HepG2 (cell line): Measurements from ENCODE around the gene ADORA2B. TPM values are rescaled to one million over a fixed set of nuclear protein-coding genes. Genes with fewer than 3 reads are reported as not detected.
A peak's percentile ranks its signal among the peaks of the same experiment; 100 is the strongest.

Source experiments
- ATAC-seq: fragments of 200-7000 bp; cut with Tn5 transposase; 3 replicates; pipeline ENCODE4 v1.9.1; 2020; ENCODE audit warnings: mild to moderate bottlenecking, moderate library complexity
- BruUV-seq: library from RNA; stranded (reverse); fragments of 400-500 nt; replicated peaks from 2 replicates; lab custom pipeline; 2021; lab: Mats Ljungman, UMichigan
- CTCF ChIA-PET: fragments of 300-600 bp; formaldehyde crosslinking; extraction: SDS; loops from one replicate; lab custom pipeline; 2021; ENCODE audit warnings: low total read pairs, inconsistent platforms, low intra/inter-chr PET ratio; lab: Yijun Ruan, JAX
- POLR2A ChIA-PET: fragments of 350-600 bp; sonication (Branson Sonifier 250); formaldehyde crosslinking; loops from one replicate; lab custom pipeline; 2020; ENCODE audit warnings: antibody characterized with exemption, inconsistent platforms; lab: Yijun Ruan, JAX
- DNase-seq: peaks from one replicate; pipeline ENCODE4 v3.0.0-alpha.2; 2015; ENCODE audit warnings: low spot score
- FAIRE-seq: peaks from 3 replicates; lab custom pipeline; 2011; peaks lifted over from hg19 to GRCh38; lab: Jason Lieb, UNC
- H2AFZ ChIP-seq: one replicate; pipeline ENCODE4 v1.6.1; 2011; ENCODE audit warnings: low read length, inconsistent platforms
- H3K27ac ChIP-seq: fragments of 300-600 bp; 3 replicates; pipeline ENCODE4 v1.8.0; 2011; ENCODE audit warnings: mixed run types, mild to moderate bottlenecking, mixed read lengths, low read length, inconsistent platforms; ENCODE audit not compliant: insufficient read depth; ENCODE audit errors: extremely low read length
- H3K27me3 ChIP-seq, 2 experiments: fragments of 200-600 bp in 1 of 2; 2 replicates in 1 of 2; 3 replicates in 1 of 2; pipeline versions ENCODE4 v1.6.0 to v1.8.0; 2011; ENCODE audit warnings: low read length in 2 of 2, mild to moderate bottlenecking in 2 of 2, moderate library complexity in 2 of 2, inconsistent platforms in 1 of 2; ENCODE audit not compliant: insufficient read depth in 2 of 2, control insufficient read depth in 1 of 2
- H3K36me3 ChIP-seq, 2 experiments: fragments of 200-600 bp in 1 of 2; replicated peaks in 1 of 2; 2 replicates in 1 of 2; 3 replicates in 1 of 2; pipeline versions ENCODE4 v1.5.1 to v1.8.0; 2011; ENCODE audit warnings: low read length in 2 of 2, inconsistent platforms in 1 of 2; ENCODE audit not compliant: insufficient read depth in 2 of 2, control insufficient read depth in 1 of 2
- H3K4me1 ChIP-seq: 2 replicates; pipeline ENCODE4 v1.5.1; 2012; ENCODE audit warnings: low read length, inconsistent platforms; ENCODE audit not compliant: insufficient read depth
- H3K4me2 ChIP-seq: 2 replicates; pipeline ENCODE4 v1.6.0; 2011; ENCODE audit warnings: low read depth, low read length, inconsistent platforms
- H3K4me3 ChIP-seq, 3 experiments: fragments of 200-600 bp in 1 of 3; sonication (generic), shearing (Covaris generic) in 1 of 3; replicated peaks in 1 of 3; 2 replicates each; pipeline ENCODE4 v1.5.1; 2011 to 2016; ENCODE audit warnings: low read length in 3 of 3, inconsistent platforms in 2 of 3, low read depth in 2 of 3, mild to moderate bottlenecking in 2 of 3, control low read depth in 1 of 3, mixed read lengths in 1 of 3; ENCODE audit not compliant: insufficient read depth in 1 of 3
- H3K79me2 ChIP-seq: one replicate; pipeline ENCODE4 v1.6.1; 2011; ENCODE audit warnings: low read length, inconsistent platforms; ENCODE audit not compliant: insufficient read depth
- H3K9ac ChIP-seq: 2 replicates; pipeline ENCODE4 v1.6.0; 2011; ENCODE audit warnings: mild to moderate bottlenecking, low read depth, low read length, inconsistent platforms; ENCODE audit not compliant: insufficient read depth
- H3K9me3 ChIP-seq: 2 replicates; pipeline ENCODE4 v1.5.1; 2012; ENCODE audit warnings: mild to moderate bottlenecking, low read length
- H4K20me1 ChIP-seq: 2 replicates; pipeline ENCODE4 v1.6.0; 2011; ENCODE audit warnings: inconsistent platforms, mild to moderate bottlenecking, low read length, moderate library complexity; ENCODE audit not compliant: insufficient read depth
- BRCA1 ChIP-seq: sonication (generic); formaldehyde crosslinking; IDR thresholded peaks from 2 replicates; pipeline ENCODE4 v1.4.0; 2020; ENCODE audit warnings: missing genetic modification reagents
- FIP1L1 ChIP-seq: fragments of 200-400 bp; formaldehyde crosslinking; IDR thresholded peaks from 2 replicates; pipeline ENCODE4 v1.6.1; 2018; ENCODE audit warnings: low read depth, mild to moderate bottlenecking, low read length, moderate library complexity, borderline replicate concordance; ENCODE audit not compliant: insufficient read depth
- HNRNPLL ChIP-seq: fragments of 200-400 bp; formaldehyde crosslinking; IDR thresholded peaks from 2 replicates; pipeline ENCODE4 v1.6.1; 2017; ENCODE audit warnings: mild to moderate bottlenecking, low read depth, low read length; ENCODE audit not compliant: poor library complexity, severe bottlenecking
- KDM6A ChIP-seq: IDR thresholded peaks from 2 replicates; pipeline ENCODE4 v1.6.1; 2016; ENCODE audit warnings: low read depth
- NFE2L1 ChIP-seq: sonication (generic); formaldehyde crosslinking; IDR thresholded peaks from 2 replicates; pipeline ENCODE4 v1.4.0; 2020; ENCODE audit warnings: missing genetic modification reagents, mild to moderate bottlenecking, borderline replicate concordance
- NFRKB ChIP-seq: fragments of 450-650 bp; IDR thresholded peaks from 2 replicates; pipeline ENCODE4 v1.6.1; 2017
- PAF1 ChIP-seq: IDR thresholded peaks from 2 replicates; pipeline ENCODE4 v1.6.1; 2016; ENCODE audit warnings: missing genetic modification reagents, missing compliant biosample characterization
- TCF7 ChIP-seq: sonication (generic); IDR thresholded peaks from 2 replicates; pipeline ENCODE4 v1.6.1; 2016; ENCODE audit warnings: antibody characterized with exemption, low read depth
- ZBTB1 ChIP-seq: sonication (generic); formaldehyde crosslinking; IDR thresholded peaks from 2 replicates; pipeline ENCODE4 v1.4.0; 2020; ENCODE audit warnings: missing genetic modification reagents, borderline replicate concordance
- ZBTB3 ChIP-seq: sonication (generic); formaldehyde crosslinking; IDR thresholded peaks from 2 replicates; pipeline ENCODE4 v1.4.0; 2020; ENCODE audit warnings: low read depth, mild to moderate bottlenecking, moderate library complexity, missing genetic modification reagents, borderline replicate concordance
- ZEB1 ChIP-seq: IDR thresholded peaks from 2 replicates; pipeline ENCODE4 v1.6.1; 2012; ENCODE audit warnings: mild to moderate bottlenecking, low read depth, inconsistent platforms; ENCODE audit not compliant: insufficient replicate concordance
- ZNF577 ChIP-seq: sonication (generic); formaldehyde crosslinking; IDR thresholded peaks from 2 replicates; pipeline ENCODE4 v1.4.0; 2020; ENCODE audit warnings: mild to moderate bottlenecking, low read depth, missing genetic modification reagents, borderline replicate concordance
- WGBS: methylation state at CpG from one replicate; pipeline ENCODE4 v1.1.6; 2017; ENCODE audit warnings: low lambda C conversion rate; 5-methylcytosine and 5-hydroxymethylcytosine counted together
- in situ Hi-C: cut with HindIII; loops from 2 replicates; pipeline ENCODE4 v1.10.0; 2017; ENCODE audit warnings: low pct_unique_long_range_greater_than_20kb; ENCODE audit not compliant: extremely low pct_ligation_motif_present
- intact Hi-C: fragments of 100-400 bp; cut with micrococcal nuclease; formaldehyde crosslinking; loops from one replicate; pipeline ENCODE4 v1.10.0; 2022; ENCODE audit not compliant: unreplicated experiment
- polyA plus RNA-seq, 8 experiments: library from polyadenylated mRNA; depleted of rRNA in 3 of 8; stranded (reverse) in 7 of 8; unstranded in 1 of 8; fragments of >200 nt; fragmentation: Illumina TruSeq in 4 of 8; extraction: Trizol in 4 of 8; gene quantifications; 2 replicates each; pipeline versions ENCODE4 v1.2.1 to v1.2.3, GENCODE V29; 2011 to 2016; ENCODE audit warnings: low read depth in 4 of 8, missing spikeins in 1 of 8, mixed read lengths in 1 of 8; ENCODE audit not compliant: insufficient read depth in 1 of 8
- total RNA-seq, 5 experiments: library from RNA; depleted of rRNA; stranded (reverse); fragments of >200 nt; fragmentation: Illumina TruSeq; extraction: Trizol; gene quantifications; 2 replicates each; pipeline ENCODE4 v1.2.3, GENCODE V29; 2016; ENCODE audit warnings: low read depth in 1 of 5
- TF ChIP-seq, protein P1 (sequence below): sonication (generic); formaldehyde crosslinking; IDR thresholded peaks from 2 replicates; pipeline ENCODE4 v1.5.0; 2020; ENCODE audit warnings: missing genetic modification reagents
- TF ChIP-seq, protein P2 (sequence below): sonication (generic); formaldehyde crosslinking; IDR thresholded peaks from 2 replicates; pipeline ENCODE4 v1.4.0; 2020; ENCODE audit warnings: missing genetic modification reagents, borderline replicate concordance
- TF ChIP-seq, protein P3 (sequence below): IDR thresholded peaks from 2 replicates; pipeline ENCODE4 v1.6.1; 2016; ENCODE audit warnings: low read depth

ADORA2B gene
- total and polyA plus RNA-seq, 2 of the 13 experiments (the other 11 are each of a cell fraction or from before 2014, with no cell fraction given), result 10.4 to 20.0 TPM

DNA sequence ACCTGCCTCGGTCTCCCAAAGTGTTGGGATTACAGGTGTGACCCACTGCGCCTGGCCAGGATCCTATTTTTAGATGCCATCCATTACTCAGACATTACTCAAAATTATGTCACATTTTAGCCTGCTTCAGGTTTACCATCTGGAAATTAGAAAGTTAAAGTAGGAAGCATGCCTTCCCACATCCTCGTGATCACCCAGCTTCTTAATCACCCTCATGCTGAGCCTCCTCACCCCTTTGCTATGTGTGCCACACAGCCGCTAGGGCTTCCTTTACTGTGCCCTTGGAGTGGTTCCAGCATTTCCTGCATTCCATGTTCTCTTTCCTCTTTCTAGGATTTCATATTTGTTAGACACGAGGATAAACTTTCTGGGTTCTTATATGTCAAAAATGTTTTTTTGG lies 9.3 kb downstream of the ADORA2B start (continued):
- no peak for TF ChIP-seq ZNF577
- TF ChIP-seq ZBTB3 (CRISPR knock-in tag), result no peak
- TF ChIP-seq, protein P1, sequence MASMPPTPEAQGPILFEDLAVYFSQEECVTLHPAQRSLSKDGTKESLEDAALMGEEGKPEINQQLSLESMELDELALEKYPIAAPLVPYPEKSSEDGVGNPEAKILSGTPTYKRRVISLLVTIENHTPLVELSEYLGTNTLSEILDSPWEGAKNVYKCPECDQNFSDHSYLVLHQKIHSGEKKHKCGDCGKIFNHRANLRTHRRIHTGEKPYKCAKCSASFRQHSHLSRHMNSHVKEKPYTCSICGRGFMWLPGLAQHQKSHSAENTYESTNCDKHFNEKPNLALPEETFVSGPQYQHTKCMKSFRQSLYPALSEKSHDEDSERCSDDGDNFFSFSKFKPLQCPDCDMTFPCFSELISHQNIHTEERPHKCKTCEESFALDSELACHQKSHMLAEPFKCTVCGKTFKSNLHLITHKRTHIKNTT (CRISPR knock-in tag), result no peak
- TF ChIP-seq BRCA1 (CRISPR knock-in tag), result no peak
- no peak for TF ChIP-seq HNRNPLL

DNA sequence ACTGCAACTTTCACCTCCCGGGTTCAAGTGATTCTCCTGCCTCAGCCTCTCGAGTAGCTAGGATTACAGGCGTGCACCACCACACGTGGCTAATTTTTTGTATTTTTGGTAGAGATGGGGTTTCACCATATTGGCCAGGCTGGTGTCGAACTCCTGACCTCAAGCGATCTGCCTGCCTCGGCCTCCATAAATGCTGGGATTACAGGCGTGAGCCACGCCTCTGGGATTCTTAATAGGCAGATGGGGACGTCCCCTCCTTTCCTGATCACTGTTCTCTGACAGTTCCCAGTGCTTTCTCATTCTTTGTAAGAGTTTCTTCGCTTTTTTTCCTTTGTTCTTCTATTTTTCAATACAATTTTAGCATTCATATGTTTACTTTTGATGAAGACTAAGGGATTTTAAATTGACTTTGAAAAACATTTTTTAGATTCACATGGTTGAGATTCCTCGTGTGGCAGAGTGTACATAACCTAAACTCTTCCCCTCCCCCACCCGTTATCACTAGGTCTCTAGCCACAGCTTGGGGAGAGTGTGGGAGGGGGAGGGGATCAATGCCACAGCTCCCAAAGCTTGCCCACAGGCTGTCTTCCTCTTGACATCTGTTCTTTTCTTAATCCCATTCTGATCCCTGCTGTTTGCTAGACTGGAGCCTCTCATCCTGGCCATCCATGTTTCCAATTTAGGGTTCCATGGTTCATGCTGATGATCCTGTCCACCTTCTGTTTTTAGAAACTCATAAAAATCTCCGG lies 11.0 kb downstream of the ADORA2B start:
- Histone ChIP-seq H3K9ac (no peak overlapping the region), H4K20me1 (no peaks in the 10 kb centered on the region), H3K79me2 (peaks cover 6% of the 10 kb centered on the region), H3K27me3 (no peaks in the 10 kb centered on the region), H3K9me3 (no peaks in the 10 kb centered on the region), H3K27ac (no peak overlapping the region)
- DNase-seq, result no peak
- FAIRE-seq, result no peak
- TF ChIP-seq, protein P2, sequence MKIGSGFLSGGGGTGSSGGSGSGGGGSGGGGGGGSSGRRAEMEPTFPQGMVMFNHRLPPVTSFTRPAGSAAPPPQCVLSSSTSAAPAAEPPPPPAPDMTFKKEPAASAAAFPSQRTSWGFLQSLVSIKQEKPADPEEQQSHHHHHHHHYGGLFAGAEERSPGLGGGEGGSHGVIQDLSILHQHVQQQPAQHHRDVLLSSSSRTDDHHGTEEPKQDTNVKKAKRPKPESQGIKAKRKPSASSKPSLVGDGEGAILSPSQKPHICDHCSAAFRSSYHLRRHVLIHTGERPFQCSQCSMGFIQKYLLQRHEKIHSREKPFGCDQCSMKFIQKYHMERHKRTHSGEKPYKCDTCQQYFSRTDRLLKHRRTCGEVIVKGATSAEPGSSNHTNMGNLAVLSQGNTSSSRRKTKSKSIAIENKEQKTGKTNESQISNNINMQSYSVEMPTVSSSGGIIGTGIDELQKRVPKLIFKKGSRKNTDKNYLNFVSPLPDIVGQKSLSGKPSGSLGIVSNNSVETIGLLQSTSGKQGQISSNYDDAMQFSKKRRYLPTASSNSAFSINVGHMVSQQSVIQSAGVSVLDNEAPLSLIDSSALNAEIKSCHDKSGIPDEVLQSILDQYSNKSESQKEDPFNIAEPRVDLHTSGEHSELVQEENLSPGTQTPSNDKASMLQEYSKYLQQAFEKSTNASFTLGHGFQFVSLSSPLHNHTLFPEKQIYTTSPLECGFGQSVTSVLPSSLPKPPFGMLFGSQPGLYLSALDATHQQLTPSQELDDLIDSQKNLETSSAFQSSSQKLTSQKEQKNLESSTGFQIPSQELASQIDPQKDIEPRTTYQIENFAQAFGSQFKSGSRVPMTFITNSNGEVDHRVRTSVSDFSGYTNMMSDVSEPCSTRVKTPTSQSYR, result peak; percentile 79; the same call in 1 of the 2 replicates
- TF ChIP-seq FIP1L1 (no peak), NFRKB (no peak), NFE2L1 (no peak), ZBTB1 (CRISPR knock-in tag) (no peak), PAF1 (CRISPR knock-in tag) (no peak), KDM6A (no peak), TCF7 (no peak), ZEB1 (no peak)
- TF ChIP-seq, protein P3, sequence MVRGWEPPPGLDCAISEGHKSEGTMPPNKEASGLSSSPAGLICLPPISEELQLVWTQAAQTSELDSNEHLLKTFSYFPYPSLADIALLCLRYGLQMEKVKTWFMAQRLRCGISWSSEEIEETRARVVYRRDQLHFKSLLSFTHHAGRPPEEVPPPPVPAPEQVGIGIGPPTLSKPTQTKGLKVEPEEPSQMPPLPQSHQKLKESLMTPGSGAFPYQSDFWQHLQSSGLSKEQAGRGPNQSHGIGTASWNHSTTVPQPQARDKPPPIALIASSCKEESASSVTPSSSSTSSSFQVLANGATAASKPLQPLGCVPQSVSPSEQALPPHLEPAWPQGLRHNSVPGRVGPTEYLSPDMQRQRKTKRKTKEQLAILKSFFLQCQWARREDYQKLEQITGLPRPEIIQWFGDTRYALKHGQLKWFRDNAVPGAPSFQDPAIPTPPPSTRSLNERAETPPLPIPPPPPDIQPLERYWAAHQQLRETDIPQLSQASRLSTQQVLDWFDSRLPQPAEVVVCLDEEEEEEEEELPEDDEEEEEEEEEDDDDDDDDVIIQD (CRISPR knock-in tag), result peak; percentile 21; the same call in 1 of the 2 replicates
- TF ChIP-seq, all 625 proteins: peak for 2
- Histone ChIP-seq H3K4me3 (no peak overlapping the region), H3K36me3 (peaks cover 0 to 4% of the 10 kb centered on the region in 2 experiments; a peak in 3 of 5 replicates), H3K4me2 (no peak overlapping the region), H2AFZ (no peak overlapping the region), H3K4me1 (peaks cover 29% of the 10 kb centered on the region)
- BruUV-seq, result no TSS peak
- POLR2A ChIA-PET, result no interaction called here
- in situ Hi-C loops, result no loop called here
- no peak for ATAC-seq
- intact Hi-C loops, result no loop called here
- WGBS, result 94% methylated on average over 14 of the region's 14 CpGs
- CTCF ChIA-PET, result no interaction called here
